Measurements from ENCODE around the gene BIRC3.

DNA sequence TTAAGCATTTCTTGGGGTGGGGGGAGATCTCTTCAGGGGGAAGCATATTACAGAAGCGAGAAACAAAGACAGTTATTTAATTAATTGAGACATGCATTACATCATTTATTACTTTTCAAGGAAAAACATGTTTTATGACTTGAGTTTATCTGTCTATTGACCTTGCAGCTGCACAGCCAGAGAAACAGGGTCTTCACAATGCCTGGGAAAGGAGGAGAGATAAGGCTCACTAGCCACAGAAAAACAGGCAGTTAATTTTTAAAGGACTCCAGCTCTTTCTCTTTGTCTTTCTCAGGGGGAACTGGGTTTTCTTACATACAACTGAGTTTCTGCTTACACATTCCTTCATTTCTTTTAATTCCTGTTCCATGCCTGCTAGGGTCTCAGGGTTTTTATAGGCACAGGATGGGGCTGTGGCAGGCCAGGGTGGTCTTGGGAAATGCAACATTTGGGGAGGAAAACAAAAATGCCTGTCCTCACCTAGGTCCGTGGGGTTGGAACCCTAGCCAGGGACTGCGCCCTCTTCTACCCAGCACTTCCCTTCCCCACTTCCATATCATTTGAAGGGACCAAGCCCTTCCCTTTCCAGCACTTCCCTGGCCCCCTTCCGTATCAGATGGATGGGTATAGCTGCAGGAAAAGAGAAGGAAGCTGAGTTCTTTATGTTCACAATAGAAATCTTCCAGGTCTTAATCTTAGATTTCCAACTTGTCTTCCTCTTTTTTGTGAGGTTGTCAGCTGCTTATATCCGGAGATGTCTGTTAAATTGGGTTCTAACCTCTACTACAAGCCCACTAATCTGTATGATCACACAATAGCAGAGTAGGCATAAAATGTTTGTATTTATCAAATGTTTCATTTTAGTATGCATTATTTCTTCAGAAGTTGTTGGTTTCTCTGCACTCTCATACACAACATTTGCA is 68.1 kb downstream of the BIRC3 start:
- TF ChIP-seq EZH2 (IDR thresholded peaks at IDR 0.05) (no peak), POLR2A (IDR thresholded peaks at IDR 0.05; ENCODE audit: borderline replicate concordance, extremely low read depth, insufficient read depth, insufficient read length) (no peak), ZNF274 (IDR thresholded peaks at IDR 0.05; ENCODE audit: low read depth, low read length) (no peak), POLR2AphosphoS5 (IDR thresholded peaks at IDR 0.05; ENCODE audit: low read depth, low read length) (no peak), CEBPB (IDR thresholded peaks at IDR 0.05; ENCODE audit: low read depth) (no peak), RAD21 (IDR thresholded peaks at IDR 0.05; ENCODE audit: low read depth) (no peak), EGR1 (IDR thresholded peaks at IDR 0.05; ENCODE audit: low read depth) (no peak), SP1 (IDR thresholded peaks at IDR 0.05; ENCODE audit: low read depth) (no peak)
- TF ChIP-seq, protein P1, sequence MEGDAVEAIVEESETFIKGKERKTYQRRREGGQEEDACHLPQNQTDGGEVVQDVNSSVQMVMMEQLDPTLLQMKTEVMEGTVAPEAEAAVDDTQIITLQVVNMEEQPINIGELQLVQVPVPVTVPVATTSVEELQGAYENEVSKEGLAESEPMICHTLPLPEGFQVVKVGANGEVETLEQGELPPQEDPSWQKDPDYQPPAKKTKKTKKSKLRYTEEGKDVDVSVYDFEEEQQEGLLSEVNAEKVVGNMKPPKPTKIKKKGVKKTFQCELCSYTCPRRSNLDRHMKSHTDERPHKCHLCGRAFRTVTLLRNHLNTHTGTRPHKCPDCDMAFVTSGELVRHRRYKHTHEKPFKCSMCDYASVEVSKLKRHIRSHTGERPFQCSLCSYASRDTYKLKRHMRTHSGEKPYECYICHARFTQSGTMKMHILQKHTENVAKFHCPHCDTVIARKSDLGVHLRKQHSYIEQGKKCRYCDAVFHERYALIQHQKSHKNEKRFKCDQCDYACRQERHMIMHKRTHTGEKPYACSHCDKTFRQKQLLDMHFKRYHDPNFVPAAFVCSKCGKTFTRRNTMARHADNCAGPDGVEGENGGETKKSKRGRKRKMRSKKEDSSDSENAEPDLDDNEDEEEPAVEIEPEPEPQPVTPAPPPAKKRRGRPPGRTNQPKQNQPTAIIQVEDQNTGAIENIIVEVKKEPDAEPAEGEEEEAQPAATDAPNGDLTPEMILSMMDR (IDR thresholded peaks at IDR 0.05 in 2 of 3, conservative IDR thresholded peaks at IDR 0.05 in 1 of 3; ENCODE audit: borderline replicate concordance in 1 of 3, insufficient read depth in 1 of 3, low read depth in 2 of 3, low read length in 2 of 3) = no peak
- TF ChIP-seq, protein P2, sequence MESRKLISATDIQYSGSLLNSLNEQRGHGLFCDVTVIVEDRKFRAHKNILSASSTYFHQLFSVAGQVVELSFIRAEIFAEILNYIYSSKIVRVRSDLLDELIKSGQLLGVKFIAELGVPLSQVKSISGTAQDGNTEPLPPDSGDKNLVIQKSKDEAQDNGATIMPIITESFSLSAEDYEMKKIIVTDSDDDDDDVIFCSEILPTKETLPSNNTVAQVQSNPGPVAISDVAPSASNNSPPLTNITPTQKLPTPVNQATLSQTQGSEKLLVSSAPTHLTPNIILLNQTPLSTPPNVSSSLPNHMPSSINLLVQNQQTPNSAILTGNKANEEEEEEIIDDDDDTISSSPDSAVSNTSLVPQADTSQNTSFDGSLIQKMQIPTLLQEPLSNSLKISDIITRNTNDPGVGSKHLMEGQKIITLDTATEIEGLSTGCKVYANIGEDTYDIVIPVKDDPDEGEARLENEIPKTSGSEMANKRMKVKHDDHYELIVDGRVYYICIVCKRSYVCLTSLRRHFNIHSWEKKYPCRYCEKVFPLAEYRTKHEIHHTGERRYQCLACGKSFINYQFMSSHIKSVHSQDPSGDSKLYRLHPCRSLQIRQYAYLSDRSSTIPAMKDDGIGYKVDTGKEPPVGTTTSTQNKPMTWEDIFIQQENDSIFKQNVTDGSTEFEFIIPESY (IDR thresholded peaks at IDR 0.05; ENCODE audit: extremely low read depth, insufficient replicate concordance, low read length) = no peak
- TF ChIP-seq, protein P3, sequence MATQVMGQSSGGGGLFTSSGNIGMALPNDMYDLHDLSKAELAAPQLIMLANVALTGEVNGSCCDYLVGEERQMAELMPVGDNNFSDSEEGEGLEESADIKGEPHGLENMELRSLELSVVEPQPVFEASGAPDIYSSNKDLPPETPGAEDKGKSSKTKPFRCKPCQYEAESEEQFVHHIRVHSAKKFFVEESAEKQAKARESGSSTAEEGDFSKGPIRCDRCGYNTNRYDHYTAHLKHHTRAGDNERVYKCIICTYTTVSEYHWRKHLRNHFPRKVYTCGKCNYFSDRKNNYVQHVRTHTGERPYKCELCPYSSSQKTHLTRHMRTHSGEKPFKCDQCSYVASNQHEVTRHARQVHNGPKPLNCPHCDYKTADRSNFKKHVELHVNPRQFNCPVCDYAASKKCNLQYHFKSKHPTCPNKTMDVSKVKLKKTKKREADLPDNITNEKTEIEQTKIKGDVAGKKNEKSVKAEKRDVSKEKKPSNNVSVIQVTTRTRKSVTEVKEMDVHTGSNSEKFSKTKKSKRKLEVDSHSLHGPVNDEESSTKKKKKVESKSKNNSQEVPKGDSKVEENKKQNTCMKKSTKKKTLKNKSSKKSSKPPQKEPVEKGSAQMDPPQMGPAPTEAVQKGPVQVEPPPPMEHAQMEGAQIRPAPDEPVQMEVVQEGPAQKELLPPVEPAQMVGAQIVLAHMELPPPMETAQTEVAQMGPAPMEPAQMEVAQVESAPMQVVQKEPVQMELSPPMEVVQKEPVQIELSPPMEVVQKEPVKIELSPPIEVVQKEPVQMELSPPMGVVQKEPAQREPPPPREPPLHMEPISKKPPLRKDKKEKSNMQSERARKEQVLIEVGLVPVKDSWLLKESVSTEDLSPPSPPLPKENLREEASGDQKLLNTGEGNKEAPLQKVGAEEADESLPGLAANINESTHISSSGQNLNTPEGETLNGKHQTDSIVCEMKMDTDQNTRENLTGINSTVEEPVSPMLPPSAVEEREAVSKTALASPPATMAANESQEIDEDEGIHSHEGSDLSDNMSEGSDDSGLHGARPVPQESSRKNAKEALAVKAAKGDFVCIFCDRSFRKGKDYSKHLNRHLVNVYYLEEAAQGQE (IDR thresholded peaks at IDR 0.05; ENCODE audit: low read depth) = no peak
- TF ChIP-seq, protein P4, sequence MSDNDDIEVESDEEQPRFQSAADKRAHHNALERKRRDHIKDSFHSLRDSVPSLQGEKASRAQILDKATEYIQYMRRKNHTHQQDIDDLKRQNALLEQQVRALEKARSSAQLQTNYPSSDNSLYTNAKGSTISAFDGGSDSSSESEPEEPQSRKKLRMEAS (IDR thresholded peaks at IDR 0.05) = no peak
- TF ChIP-seq, protein P5, sequence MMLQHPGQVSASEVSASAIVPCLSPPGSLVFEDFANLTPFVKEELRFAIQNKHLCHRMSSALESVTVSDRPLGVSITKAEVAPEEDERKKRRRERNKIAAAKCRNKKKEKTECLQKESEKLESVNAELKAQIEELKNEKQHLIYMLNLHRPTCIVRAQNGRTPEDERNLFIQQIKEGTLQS (IDR thresholded peaks at IDR 0.05) = no peak
